GM12878 (cell line): ENCODE measurements around the gene SRSF9. TPM values are rescaled to one million over a fixed set of nuclear protein-coding genes. Genes with fewer than 3 reads are reported as not detected.

Experiments
- ATAC-seq: fragments of 200-7000 bp; cut with Tn5 transposase; 3 replicates; pipeline ENCODE4 v1.9.1; 2020; ENCODE audit warnings: mild to moderate bottlenecking, moderate library complexity
- BruUV-seq: library from RNA; stranded (reverse); fragments of 400-500 nt; replicated peaks from 2 replicates; lab custom pipeline; 2021; lab: Mats Ljungman, UMichigan
- CTCF ChIA-PET: fragments of 300-600 bp; sonication (Branson Sonifier 250); formaldehyde crosslinking; extraction: SDS; loops from one replicate; lab custom pipeline; 2021; ENCODE audit warnings: inconsistent platforms; lab: Yijun Ruan, JAX
- POLR2A ChIA-PET: fragments of 350-600 bp; formaldehyde crosslinking; extraction: SDS; loops from one replicate; lab custom pipeline; 2021; ENCODE audit warnings: inconsistent platforms; lab: Charles Lee
- RAD21 ChIA-PET: fragments of 300-600 bp; sonication (Branson Sonifier 250); formaldehyde crosslinking; loops from one replicate; lab custom pipeline; 2023; ENCODE audit warnings: antibody characterized with exemption; ENCODE audit not compliant: unreplicated experiment; lab: Charles Lee
- SMC1A ChIA-PET: fragments of 300-600 bp; sonication (Branson Sonifier 250); formaldehyde crosslinking; loops from one replicate; lab custom pipeline; 2023; ENCODE audit not compliant: unreplicated experiment, uncharacterized antibody; lab: Charles Lee
- DNase-seq: peaks from one replicate; pipeline ENCODE4 v3.0.0-alpha.2; 2011; ENCODE audit warnings: low read depth, low spot score
- FAIRE-seq: peaks from 3 replicates; lab custom pipeline; 2011; peaks lifted over from hg19 to GRCh38; lab: Jason Lieb, UNC
- H2AFZ ChIP-seq: 2 replicates; pipeline ENCODE4 v1.6.0; 2011; ENCODE audit warnings: low read depth, low read length, control low read depth; ENCODE audit not compliant: control insufficient read depth
- H3K27ac ChIP-seq: 2 replicates; pipeline ENCODE4 v1.5.1; 2011; ENCODE audit warnings: control low read depth; ENCODE audit not compliant: control insufficient read depth, insufficient read depth
- H3K27me3 ChIP-seq, 2 experiments: replicated peaks in 1 of 2; 2 replicates each; pipeline versions ENCODE4 v1.6.0 to v1.6.1; 2011; ENCODE audit warnings: low read length in 1 of 2; ENCODE audit not compliant: control insufficient read depth in 2 of 2, insufficient read depth in 2 of 2
- H3K36me3 ChIP-seq, 2 experiments: 2 replicates each; pipeline ENCODE4 v1.5.1; 2011; ENCODE audit warnings: low read length in 1 of 2; ENCODE audit not compliant: control insufficient read depth in 2 of 2, insufficient read depth in 2 of 2
- H3K4me1 ChIP-seq: 2 replicates; pipeline ENCODE4 v1.6.1; 2011; ENCODE audit warnings: mild to moderate bottlenecking, low read length, moderate library complexity, mixed read lengths; ENCODE audit not compliant: control insufficient read depth, insufficient read depth
- H3K4me2 ChIP-seq: 2 replicates; pipeline ENCODE4 v1.6.0; 2011; ENCODE audit warnings: control low read depth; ENCODE audit not compliant: control insufficient read depth, insufficient read depth
- H3K4me3 ChIP-seq: fragments of 200-600 bp; sonication (generic); 2 replicates; pipeline ENCODE4 v1.5.1; 2016
- H3K79me2 ChIP-seq: 2 replicates; pipeline ENCODE4 v1.6.0; 2011; ENCODE audit warnings: low read length; ENCODE audit not compliant: control insufficient read depth, insufficient read depth
- H3K9ac ChIP-seq: 2 replicates; pipeline ENCODE4 v1.8.0; 2011; ENCODE audit warnings: low read length, control low read depth, mixed read lengths; ENCODE audit not compliant: control insufficient read depth, insufficient read depth
- H3K9me3 ChIP-seq: replicated peaks from 3 replicates; pipeline ENCODE4 v1.5.1; 2011; ENCODE audit warnings: mild to moderate bottlenecking, low read length; ENCODE audit not compliant: control insufficient read depth, insufficient read depth
- H4K20me1 ChIP-seq: 2 replicates; pipeline ENCODE4 v1.6.0; 2011; ENCODE audit not compliant: control insufficient read depth, insufficient read depth
- ASH2L ChIP-seq: fragments of 300-600, 200-600 bp; sonication (generic); IDR thresholded peaks from 2 replicates; pipeline ENCODE4 v1.6.1; 2017; ENCODE audit warnings: low read depth, mild to moderate bottlenecking, borderline replicate concordance
- BCL11A ChIP-seq: IDR thresholded peaks from 2 replicates; pipeline ENCODE4 v1.6.1; 2011; ENCODE audit warnings: low read depth, low read length
- BHLHE40 ChIP-seq, 2 experiments: fragments of 450-650 bp in 1 of 2; IDR thresholded peaks; 2 replicates each; pipeline ENCODE4 v1.6.1; 2011 to 2017; ENCODE audit warnings: low read depth in 2 of 2, borderline replicate concordance in 1 of 2, improper control_type of control experiment in 1 of 2, low read length in 1 of 2, mild to moderate bottlenecking in 1 of 2
- ELK1 ChIP-seq: IDR thresholded peaks from 2 replicates; pipeline ENCODE4 v1.6.1; 2012; ENCODE audit warnings: low read depth, low read length, improper control_type of control experiment
- MTA2 ChIP-seq: fragments of 450-650 bp; IDR thresholded peaks from 2 replicates; pipeline ENCODE4 v1.6.1; 2016; ENCODE audit warnings: low read depth, mild to moderate bottlenecking, moderate library complexity
- MTA3 ChIP-seq: IDR thresholded peaks from 2 replicates; pipeline ENCODE4 v1.6.1; 2012; ENCODE audit warnings: low read length, inconsistent platforms, borderline replicate concordance
- MXI1 ChIP-seq: fragments of 150-350 bp; IDR thresholded peaks from 2 replicates; pipeline ENCODE4 v1.6.1; 2011; ENCODE audit warnings: low read depth, mild to moderate bottlenecking, inconsistent platforms, low read length, improper control_type of control experiment
- NBN ChIP-seq: fragments of 450-650 bp; IDR thresholded peaks from 2 replicates; pipeline ENCODE4 v1.6.1; 2016
- NFIC ChIP-seq: IDR thresholded peaks from 2 replicates; pipeline ENCODE4 v1.6.1; 2012; ENCODE audit warnings: low read depth, mild to moderate bottlenecking, inconsistent platforms, low read length, moderate library complexity
- POLR2A ChIP-seq: IDR thresholded peaks from 2 replicates; pipeline ENCODE4 v1.6.1; 2011; ENCODE audit warnings: low read depth, mild to moderate bottlenecking, low read length
- RB1 ChIP-seq: fragments of 450-650 bp; formaldehyde crosslinking; IDR thresholded peaks from 2 replicates; pipeline ENCODE4 v1.6.1; 2017; ENCODE audit warnings: mild to moderate bottlenecking, borderline replicate concordance
- RUNX3 ChIP-seq: IDR thresholded peaks from 2 replicates; pipeline ENCODE4 v1.6.1; 2012; ENCODE audit warnings: low read length, inconsistent platforms
- SREBF2 ChIP-seq: IDR thresholded peaks from 2 replicates; pipeline ENCODE4 v1.6.1; 2012; ENCODE audit warnings: mild to moderate bottlenecking, low read length
- SUPT20H ChIP-seq: IDR thresholded peaks from 2 replicates; pipeline ENCODE4 v1.6.1; 2011; ENCODE audit warnings: low read depth, mild to moderate bottlenecking, low read length, moderate library complexity, borderline replicate concordance; ENCODE audit not compliant: control insufficient read depth
- TBL1XR1 ChIP-seq: IDR thresholded peaks from 2 replicates; pipeline ENCODE4 v1.6.1; 2012; ENCODE audit warnings: low read depth, low read length, improper control_type of control experiment
- ZBTB11 ChIP-seq: fragments of 450-650 bp; formaldehyde crosslinking; IDR thresholded peaks from 2 replicates; pipeline ENCODE4 v1.5.0; 2022; ENCODE audit warnings: mild to moderate bottlenecking, missing genetic modification characterization
- ZSCAN29 ChIP-seq: fragments of 450-650 bp; IDR thresholded peaks from 2 replicates; pipeline ENCODE4 v1.6.1; 2017; ENCODE audit warnings: mild to moderate bottlenecking, moderate library complexity
- WGBS: methylation state at CpG from one replicate; pipeline ENCODE4 v1.1.6; 2016; ENCODE audit warnings: low lambda C conversion rate; ENCODE audit not compliant: insufficient replicate concordance, insufficient coverage; ENCODE audit errors: missing lambda C conversion rate; 5-methylcytosine and 5-hydroxymethylcytosine counted together
- in situ Hi-C: fragments of 300-500 bp; cut with MboI; formaldehyde crosslinking; loops from 9 replicates; pipeline ENCODE4 v1.14.3; 2018; ENCODE audit warnings: mixed read lengths
- intact Hi-C: fragments of 100-400 bp; cut with micrococcal nuclease; formaldehyde crosslinking; loops from one replicate; pipeline ENCODE4 v1.14.2; 2022; ENCODE audit not compliant: unreplicated experiment
- polyA plus RNA-seq, 11 experiments: library from polyadenylated mRNA; depleted of rRNA in 4 of 11; unstranded in 6 of 11; stranded (reverse) in 5 of 11; fragments of >200 nt; fragmentation: Nextera tagmentation in 4 of 11; fragmentation: Illumina TruSeq in 1 of 11; extraction: Ambion mirVana in 4 of 11; extraction: Trizol in 1 of 11; gene quantifications; 1 replicate in 1 of 11; 2 replicates in 10 of 11; pipeline versions ENCODE4 v1.2.1 to v1.2.3, GENCODE V29; 2011 to 2016; ENCODE audit warnings: inconsistent platforms in 2 of 11, missing spikeins in 2 of 11, low read depth in 1 of 11
- total RNA-seq, 4 experiments: library from RNA; depleted of rRNA in 3 of 4; stranded (reverse); fragments of >200 nt in 3 of 4; fragmentation: Illumina TruSeq in 1 of 4; extraction: Trizol in 1 of 4; gene quantifications; 2 replicates each; pipeline versions ENCODE4 v1.2.1 to v1.2.3, GENCODE V29; 2013 to 2021
- TF ChIP-seq, protein P1 (sequence below): fragments of 450-650 bp; IDR thresholded peaks from 2 replicates; pipeline ENCODE4 v1.6.1; 2016; ENCODE audit warnings: mild to moderate bottlenecking

The SRSF9 gene
- total and polyA plus RNA-seq, 10 of the 15 experiments (the other 5 are each of a cell fraction or from before 2014, with no cell fraction given): 56.2 to 510 (median 186) TPM

GRCh38 chr12:120416490-120417216 lies 52.9 kb downstream of the SRSF9 start:
- POLR2A ChIA-PET: no interaction called here
- FAIRE-seq: no peak

More at GRCh38 chr12:120416490-120417216, 52.9 kb downstream of the SRSF9 start:
- no peak overlapping the region for H2AFZ ChIP-seq
- ChIA-PET SMC1A (no interaction called here), CTCF (interaction anchor here (0.8 to 1.8 kb wide), 2 partner anchors 12 to 49 kb away, joined by 4 to 5 read pairs; no protein-coding TSS in a partner anchor), RAD21 (no interaction called here)
- no peaks in the 10 kb centered on the region for H3K36me3 ChIP-seq
- no peaks in the 10 kb centered on the region for H3K9me3 ChIP-seq
- H3K4me2 ChIP-seq: no peak overlapping the region
- H4K20me1 ChIP-seq: no peaks in the 10 kb centered on the region
- intact Hi-C loops: no loop called here
- WGBS: 61% methylated on average over 7 of the region's 7 CpGs
- no TSS peak for BruUV-seq
- H3K27me3 ChIP-seq: no peaks in the 10 kb centered on the region
- no peaks in the 10 kb centered on the region for H3K79me2 ChIP-seq
- in situ Hi-C loops: no loop called here
- no peak for DNase-seq
- H3K9ac ChIP-seq: no peak overlapping the region
- H3K4me1 ChIP-seq: no peaks in the 10 kb centered on the region
- no peak overlapping the region for H3K4me3 ChIP-seq
- no peak for ATAC-seq
- no peak overlapping the region for H3K27ac ChIP-seq
- TF ChIP-seq RUNX3: no peak
- TF ChIP-seq MTA2: no peak
- TF ChIP-seq SUPT20H: no peak
- no peak for TF ChIP-seq ZBTB11 (CRISPR knock-in tag)
- no peak for TF ChIP-seq MTA3
- TF ChIP-seq, protein P1, sequence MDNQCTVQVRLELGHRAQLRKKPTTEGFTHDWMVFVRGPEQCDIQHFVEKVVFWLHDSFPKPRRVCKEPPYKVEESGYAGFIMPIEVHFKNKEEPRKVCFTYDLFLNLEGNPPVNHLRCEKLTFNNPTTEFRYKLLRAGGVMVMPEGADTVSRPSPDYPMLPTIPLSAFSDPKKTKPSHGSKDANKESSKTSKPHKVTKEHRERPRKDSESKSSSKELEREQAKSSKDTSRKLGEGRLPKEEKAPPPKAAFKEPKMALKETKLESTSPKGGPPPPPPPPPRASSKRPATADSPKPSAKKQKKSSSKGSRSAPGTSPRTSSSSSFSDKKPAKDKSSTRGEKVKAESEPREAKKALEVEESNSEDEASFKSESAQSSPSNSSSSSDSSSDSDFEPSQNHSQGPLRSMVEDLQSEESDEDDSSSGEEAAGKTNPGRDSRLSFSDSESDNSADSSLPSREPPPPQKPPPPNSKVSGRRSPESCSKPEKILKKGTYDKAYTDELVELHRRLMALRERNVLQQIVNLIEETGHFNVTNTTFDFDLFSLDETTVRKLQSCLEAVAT: no peak
- TF ChIP-seq SREBF2: no peak
- no peak for TF ChIP-seq ASH2L
- TF ChIP-seq ZSCAN29: no peak
- TF ChIP-seq POLR2A: no peak
- TF ChIP-seq NBN: no peak
- TF ChIP-seq TBL1XR1: no peak
- no peak for TF ChIP-seq BHLHE40 (IDR thresholded peaks at IDR 0.05; ENCODE audit: borderline replicate concordance in 1 of 2, low read depth in 2 of 2, low read length in 1 of 2)
- no peak for TF ChIP-seq BCL11A
- TF ChIP-seq RB1: no peak
- TF ChIP-seq ELK1: no peak
- no peak for TF ChIP-seq NFIC
- TF ChIP-seq MXI1: no peak
